ENCODE data around the gene ATOH7.
"Not testable (repeated sequence)": the region's sequence is repeated elsewhere in the genome, so short reads cannot be mapped to it uniquely, and the experiment has no call there.

Gene ATOH7

GRCh38 chr10:68231817-68232251 is at the start of gene ATOH7:
ATOH7 (minus strand) TSS chr10:68232113; CDS start chr10:68231677, 436 bp downstream.
- DNase-seq: peak; percentile 35

GRCh38 chr10:68280758-68281157 is 48.8 kb upstream of the ATOH7 start:
- DNase-seq: no peak

- DNase-seq: not testable (repeated sequence)
These were observed 47.2 kb upstream of the ATOH7 start for GRCh38 chr10:68278906-68279753.

- not testable (repeated sequence) for DNase-seq
These were observed 45.9 kb upstream of the ATOH7 start for GRCh38 chr10:68277814-68278213.

DNA sequence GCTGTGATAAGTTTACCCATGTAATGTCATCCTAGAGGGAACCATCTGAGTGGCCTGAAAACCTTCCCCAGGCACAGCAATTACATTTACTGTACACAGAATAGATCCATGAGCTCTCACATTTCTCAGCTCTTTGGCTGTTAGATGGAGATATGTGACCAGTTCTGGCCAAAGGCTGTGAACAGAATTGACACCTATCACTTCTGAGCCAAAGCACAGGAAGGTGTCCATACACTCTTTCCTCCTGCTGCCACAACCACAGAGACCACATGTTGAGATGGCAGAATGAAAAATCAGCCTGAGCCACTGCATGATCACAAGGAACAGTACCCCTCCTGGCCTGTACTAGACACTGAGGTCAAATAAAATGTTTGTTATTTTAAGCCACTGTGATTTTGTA is 44.3 kb upstream of the ATOH7 start:
- DNase-seq: no peak

GRCh38 chr10:68275600-68276126 is 43.8 kb upstream of the ATOH7 start:
- no peak for DNase-seq

DNA sequence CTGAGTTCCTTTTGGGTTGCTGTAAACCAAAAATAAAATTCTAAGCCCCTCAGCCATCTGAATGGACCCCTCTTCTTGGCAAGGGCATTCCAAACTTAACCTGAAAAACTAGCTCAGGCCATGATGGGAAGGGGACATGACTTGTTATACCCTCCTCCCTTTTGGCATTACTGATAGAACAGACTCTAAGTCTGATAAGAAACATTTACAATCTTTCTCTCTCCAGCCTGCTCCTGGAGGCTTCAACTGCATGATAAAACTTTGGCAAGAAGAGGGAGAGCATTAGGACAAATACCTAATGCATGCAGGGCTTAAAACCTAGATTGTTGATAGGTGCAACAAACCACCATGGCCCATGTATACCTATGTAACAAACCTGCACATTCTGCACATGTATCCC is 40.9 kb upstream of the ATOH7 start:
- no peak for DNase-seq

- DNase-seq: no peak
These were observed 39.4 kb upstream of the ATOH7 start for GRCh38 chr10:68271196-68271882.

- DNase-seq: no peak
These were observed 37.8 kb upstream of the ATOH7 start for GRCh38 chr10:68269562-68270290.

DNA sequence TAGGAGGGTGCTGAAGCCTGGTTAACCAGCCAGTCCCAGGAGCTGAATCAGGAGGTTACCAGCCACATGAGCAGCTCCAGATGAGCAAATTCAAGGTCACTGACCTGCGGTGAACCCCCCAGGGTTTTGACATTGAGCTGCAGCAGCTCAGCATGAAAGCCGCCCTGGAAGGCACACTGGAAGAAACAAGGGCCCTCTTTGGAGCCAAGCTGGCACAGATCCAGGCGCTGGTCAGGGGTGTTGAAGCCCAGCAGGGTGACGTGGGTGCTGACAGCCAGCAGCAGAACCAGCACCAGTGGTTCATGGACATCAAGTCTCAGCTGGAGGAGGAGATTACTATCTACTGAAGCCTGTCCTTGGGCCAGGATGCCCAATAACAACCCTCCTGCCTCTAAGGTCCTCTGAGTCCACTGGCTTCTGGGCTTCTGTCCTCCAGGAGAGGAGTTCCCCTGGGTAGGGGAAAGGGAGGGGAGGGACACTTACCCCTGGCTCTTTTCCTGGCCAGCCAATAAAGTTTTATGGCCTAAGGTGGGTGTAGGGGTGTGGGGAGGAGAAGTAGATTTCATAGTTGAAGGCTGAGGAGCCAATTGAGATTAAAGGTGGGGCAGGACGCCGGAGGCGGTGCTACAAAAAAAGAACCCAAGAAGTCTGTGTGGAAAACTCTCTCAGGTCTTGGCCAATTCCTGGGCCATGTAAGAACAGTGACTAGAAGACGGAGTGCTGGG is 29.4 kb upstream of the ATOH7 start:
- no peak for DNase-seq

DNA sequence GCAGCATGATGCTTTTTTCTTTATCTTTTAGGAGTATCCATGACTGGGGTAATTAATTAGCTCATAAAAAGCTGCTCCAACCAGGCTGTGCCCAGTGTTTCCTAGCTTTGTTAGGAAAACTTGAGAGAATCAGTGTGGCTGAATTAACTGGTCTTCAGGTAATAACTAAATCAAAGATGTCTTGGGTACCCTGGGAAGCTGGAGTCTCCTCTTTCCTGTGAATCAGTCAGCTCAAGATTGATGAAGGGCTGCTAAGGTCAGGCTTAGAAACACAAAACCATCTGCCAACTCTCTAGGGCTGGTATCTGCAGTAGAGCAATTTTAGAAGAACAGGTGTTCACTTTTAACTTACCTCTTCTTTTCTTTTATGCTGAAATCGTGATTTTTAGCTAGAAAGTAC is 21.4 kb upstream of the ATOH7 start:
- no peak for DNase-seq

- no peak for DNase-seq
These were observed 19.9 kb upstream of the ATOH7 start for GRCh38 chr10:68251625-68252495.

GRCh38 chr10:68251151-68251550 is 19.2 kb upstream of the ATOH7 start:
- no peak for DNase-seq

GRCh38 chr10:68249297-68249696 is 17.4 kb upstream of the ATOH7 start:
- no peak for DNase-seq

GRCh38 chr10:68247931-68248330 is 16.0 kb upstream of the ATOH7 start:
- DNase-seq: no peak

GRCh38 chr10:68246397-68246796 is 14.5 kb upstream of the ATOH7 start:
- not testable (repeated sequence) for DNase-seq

DNA sequence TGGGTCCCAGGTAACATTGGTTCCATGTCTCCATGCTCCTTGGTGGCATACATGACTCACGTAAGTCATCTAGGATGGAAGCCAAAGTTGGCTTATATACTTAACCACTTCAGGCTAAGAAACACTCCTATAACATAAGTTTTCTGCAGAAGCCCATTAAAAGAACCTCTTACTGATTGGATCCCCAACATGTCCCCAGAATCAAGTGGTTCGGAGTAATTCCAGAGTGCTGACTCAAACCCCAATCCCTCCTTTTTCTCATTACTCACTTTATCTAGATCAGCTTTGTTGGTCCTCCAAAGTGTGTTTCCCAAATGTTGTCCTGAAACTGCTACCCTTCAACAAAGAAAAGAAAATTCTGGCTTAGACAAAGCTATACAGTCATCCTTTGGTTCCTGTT is 10.1 kb upstream of the ATOH7 start:
- DNase-seq: no peak

DNA sequence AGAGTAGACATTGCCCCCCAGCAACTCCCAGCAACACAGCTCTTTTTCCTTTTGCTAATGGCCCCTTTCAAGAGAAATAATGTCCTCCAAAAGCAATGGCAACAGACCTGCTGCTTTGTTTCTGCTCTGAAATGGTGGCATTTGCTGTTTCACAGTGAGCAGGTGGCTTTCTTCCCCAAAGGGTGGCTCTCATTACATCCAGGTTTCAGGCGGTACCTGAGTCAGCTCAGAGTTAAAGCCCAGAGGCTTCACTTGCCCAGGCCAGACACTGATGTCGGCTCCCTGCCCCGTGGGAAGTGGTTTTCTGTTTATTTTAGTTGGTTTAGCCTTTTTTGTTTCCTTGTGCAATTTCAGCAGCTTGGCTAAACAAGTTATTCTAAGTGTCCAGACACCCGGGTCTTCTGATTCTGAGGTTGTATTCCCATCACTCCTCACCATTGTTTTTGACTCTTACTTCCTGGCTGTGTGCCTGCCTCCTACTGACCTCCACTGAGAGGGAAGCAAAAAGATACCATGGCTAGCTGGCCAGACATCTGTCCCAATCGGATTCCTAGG is 7.8 kb upstream of the ATOH7 start:
- DNase-seq: no peak

- no peak for DNase-seq
These were observed 7.2 kb upstream of the ATOH7 start for GRCh38 chr10:68239069-68239468.

GRCh38 chr10:68238371-68238770 is 6.5 kb upstream of the ATOH7 start:
- no peak for DNase-seq

GRCh38 chr10:68237173-68237572 is 5.3 kb upstream of the ATOH7 start:
- no peak for DNase-seq

Data from NCI-H510A treated with DMSO at 0.1 percent for 48 hours (cell line).